A673 (cell line): Measurements from ENCODE around the gene CHFR. TPM values are rescaled to one million over a fixed set of nuclear protein-coding genes. Genes with fewer than 3 reads are reported as not detected.

ENCODE experiments used
- BruUV-seq: library from RNA; stranded (reverse); fragments of 400-500 nt; replicated peaks from 2 replicates; lab custom pipeline; 2021; lab: Mats Ljungman, UMichigan
- CTCF ChIA-PET: fragments of 300-600 bp; sonication (Branson Sonifier 250); formaldehyde crosslinking; loops from one replicate; lab custom pipeline; 2022; ENCODE audit warnings: antibody characterized with exemption; lab: Charles Lee
- POLR2A ChIA-PET: fragments of 300-600 bp; sonication (Branson Sonifier 250); formaldehyde crosslinking; loops from one replicate; lab custom pipeline; 2022; ENCODE audit warnings: antibody characterized with exemption; ENCODE audit not compliant: low non-redundant PET; lab: Charles Lee
- DNase-seq: peaks from one replicate; pipeline ENCODE4 v3.0.0-alpha.2; 2015; ENCODE audit warnings: low spot score
- H3K27ac ChIP-seq: fragments of 200-600 bp; sonication (generic); 2 replicates; pipeline ENCODE4 v1.5.1; 2016; ENCODE audit warnings: mixed run types, low read depth, mild to moderate bottlenecking, mixed read lengths, antibody characterized with exemption, low read length; ENCODE audit not compliant: poor library complexity, severe bottlenecking
- H3K27me3 ChIP-seq: fragments of 200-600 bp; sonication (generic); replicated peaks from 2 replicates; pipeline ENCODE4 v1.6.1; 2017; ENCODE audit warnings: mixed run types, low read depth, mild to moderate bottlenecking, mixed read lengths, antibody characterized with exemption, low read length; ENCODE audit not compliant: insufficient read depth, poor library complexity
- H3K36me3 ChIP-seq: fragments of 200-600 bp; sonication (generic); 2 replicates; pipeline ENCODE4 v1.6.1; 2016; ENCODE audit warnings: mixed run types, mild to moderate bottlenecking, mixed read lengths, antibody characterized with exemption, low read length; ENCODE audit not compliant: insufficient read depth, poor library complexity, severe bottlenecking
- H3K4me1 ChIP-seq: fragments of 200-600 bp; sonication (generic); 2 replicates; pipeline ENCODE4 v1.6.1; 2017; ENCODE audit warnings: mixed run types, mild to moderate bottlenecking, mixed read lengths, antibody characterized with exemption, low read length; ENCODE audit not compliant: insufficient read depth, poor library complexity, severe bottlenecking
- H3K4me3 ChIP-seq: fragments of 200-600 bp; sonication (generic); 2 replicates; pipeline ENCODE4 v1.5.1; 2016; ENCODE audit warnings: low read depth, mixed run types, mild to moderate bottlenecking, mixed read lengths, low read length; ENCODE audit not compliant: poor library complexity, severe bottlenecking
- H3K9me3 ChIP-seq: fragments of 200-600 bp; sonication (generic); 2 replicates; pipeline ENCODE4 v1.6.1; 2016; ENCODE audit warnings: mixed run types, low read depth, mild to moderate bottlenecking, mixed read lengths, antibody characterized with exemption, low read length; ENCODE audit not compliant: poor library complexity, severe bottlenecking
- CTCF ChIP-seq: fragments of 300-800, 200-600 bp; sonication (generic); conservative IDR thresholded peaks from 2 replicates; pipeline ENCODE4 v1.5.1; 2017; ENCODE audit warnings: low read depth, mild to moderate bottlenecking, antibody characterized with exemption, low read length, moderate library complexity, mixed read lengths
- intact Hi-C: fragments of 100-400 bp; cut with micrococcal nuclease; formaldehyde crosslinking; loops from one replicate; pipeline ENCODE4 v1.10.0; 2022; ENCODE audit not compliant: unreplicated experiment
- total RNA-seq: library from RNA; stranded (reverse); gene quantifications from 2 replicates; pipeline ENCODE4 v1.2.3, GENCODE V29; 2021

The CHFR gene
- total RNA-seq, 1 experiment from 2014 or later, result 44.9 TPM

- H3K27ac ChIP-seq, result no peak overlapping the region
- no peak for TF ChIP-seq CTCF
- BruUV-seq, result no TSS peak
- H3K4me3 ChIP-seq, result no peak overlapping the region
- peaks cover 40% of the 10 kb centered on the region for H3K36me3 ChIP-seq
- ChIA-PET POLR2A (no interaction called here), CTCF (no interaction called here)
- no peak for DNase-seq
- no peaks in the 10 kb centered on the region for H3K27me3 ChIP-seq
- intact Hi-C loops, result no loop called here
- H3K4me1 ChIP-seq, result no peaks in the 10 kb centered on the region
- no peaks in the 10 kb centered on the region for H3K9me3 ChIP-seq
Observed at GRCh38 chr12:132783917-132784531, 103.4 kb downstream of the CHFR start.

Other genes starting within 250 kb of the CHFR start
- gene POLE, start 200.3 kb downstream of the CHFR start, total RNA-seq, result 229 and 239 TPM in 2 replicates
- gene PXMP2, start 200.0 kb downstream of the CHFR start, total RNA-seq, result 52.2 and 52.6 TPM in 2 replicates
- gene PGAM5, start 176.8 kb downstream of the CHFR start, total RNA-seq, result 108 and 121 TPM in 2 replicates
- gene ANKLE2, start 125.8 kb downstream of the CHFR start, total RNA-seq, result 103 and 107 TPM in 2 replicates
- 54.5 and 58.4 TPM in 2 replicates for gene GOLGA3, start 58.7 kb downstream of the CHFR start, total RNA-seq
- gene ZNF605, start 68.7 kb upstream of the CHFR start, total RNA-seq, result 12.9 and 13.0 TPM in 2 replicates
- gene ZNF26, start 98.8 kb upstream of the CHFR start, total RNA-seq, result 16.0 and 17.1 TPM in 2 replicates
- 35.5 and 40.4 TPM in 2 replicates for gene ZNF84, start 149.9 kb upstream of the CHFR start, total RNA-seq
- gene ZNF140, start 193.3 kb upstream of the CHFR start, total RNA-seq, result 14.9 and 16.7 TPM in 2 replicates
- gene ZNF891, start 242.7 kb upstream of the CHFR start, total RNA-seq, result 2.9 TPM in 2 replicates
- gene ZNF10, start 243.0 kb upstream of the CHFR start, total RNA-seq, result 10.1 and 13.5 TPM in 2 replicates